Measurements from ENCODE around the gene CHD9NB. TPM values are rescaled to one million over a fixed set of nuclear protein-coding genes. Genes with fewer than 3 reads are reported as not detected.

The CHD9NB gene
- total and polyA plus RNA-seq, 2 experiments from 2014 or later, result 0.20 to 0.22 TPM

DNA sequence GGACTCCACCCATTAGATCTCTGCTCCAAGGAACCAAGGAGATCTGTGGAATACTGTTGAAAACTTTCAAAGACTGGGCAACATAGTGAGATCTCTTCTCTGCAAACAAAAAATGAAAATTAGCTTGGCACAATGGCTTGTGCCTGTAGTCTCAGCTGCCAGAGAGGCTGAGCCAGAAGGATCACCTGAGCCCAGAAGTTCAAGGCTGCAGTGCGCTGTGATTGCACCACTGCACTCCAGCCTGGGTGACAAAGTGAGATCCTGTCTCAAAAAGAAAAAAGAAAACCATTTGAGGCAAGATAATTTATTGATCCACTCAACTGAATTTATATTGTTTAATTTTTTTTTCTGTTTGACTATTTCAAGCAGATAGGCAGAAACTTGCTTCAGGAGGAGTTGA, 54.8 kb downstream of the CHD9NB start:
- Histone ChIP-seq H3K27ac (no peak overlapping the region), H3K9ac (no peak overlapping the region), H3K9me3 (ENCODE audit: low read depth) (no peaks in the 10 kb centered on the region), H3K4me1 (ENCODE audit: insufficient read depth) (no peaks in the 10 kb centered on the region), H3F3A (ENCODE audit: insufficient read depth) (no peaks in the 10 kb centered on the region), H3K27me3 (replicated peaks; ENCODE audit: insufficient read depth) (no peaks in the 10 kb centered on the region), H3K4me2 (ENCODE audit: unreplicated experiment) (no peak overlapping the region), H2AFZ (no peak overlapping the region), H3K9me2 (ENCODE audit: insufficient read depth) (no peaks in the 10 kb centered on the region), H3K79me2 (ENCODE audit: insufficient read depth) (no peaks in the 10 kb centered on the region), H3K4me3 (no peak overlapping the region), H3K36me3 (ENCODE audit: low read depth) (no peaks in the 10 kb centered on the region), H4K20me1 (ENCODE audit: insufficient read depth) (no peaks in the 10 kb centered on the region)
- 41 to 46% methylated on average over 1 of the region's 1 CpG for WGBS, 2 experiments (ENCODE audit: low coverage in 1 of 2, low lambda C conversion rate in 2 of 2, missing lambda C conversion rate in 2 of 2)
- DNase-seq, result no peak
- in situ Hi-C loops (cut with MboI), result no loop called here
- TF ChIP-seq EZH2 (IDR thresholded peaks at IDR 0.05; ENCODE audit: insufficient read depth, poor library complexity, severe bottlenecking) (no peak), EZH2phosphoT487 (IDR thresholded peaks at IDR 0.05; ENCODE audit: insufficient read depth, low read depth) (no peak)

DNA sequence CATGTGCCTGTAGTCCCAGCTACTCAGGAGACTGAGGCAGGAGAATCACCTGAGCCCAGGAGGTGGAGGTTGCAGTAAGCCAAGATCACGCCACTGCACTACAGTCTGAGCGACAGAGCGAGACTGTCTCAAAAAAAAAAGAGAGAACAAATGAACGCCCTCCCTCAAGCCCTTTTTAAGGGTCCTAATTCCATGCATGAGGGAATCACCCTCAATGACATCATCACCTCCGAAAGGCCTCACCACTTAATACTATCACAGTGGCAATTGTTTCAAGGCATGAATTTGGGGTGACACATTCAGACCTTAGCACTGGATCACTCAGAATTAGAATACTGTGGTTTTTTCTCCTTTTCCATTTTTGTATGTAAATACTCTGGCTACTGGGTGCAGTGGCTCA, 57.8 kb downstream of the CHD9NB start:
- H3K27ac ChIP-seq, result no peak overlapping the region
- in situ Hi-C loops (cut with MboI), result no loop called here
- no peaks in the 10 kb centered on the region for H4K20me1 ChIP-seq (ENCODE audit: insufficient read depth)
- no peaks in the 10 kb centered on the region for H3K9me3 ChIP-seq (ENCODE audit: low read depth)
- no peaks in the 10 kb centered on the region for H3K36me3 ChIP-seq (ENCODE audit: low read depth)
- no peaks in the 10 kb centered on the region for H3K9me2 ChIP-seq (ENCODE audit: insufficient read depth)
- H3K4me1 ChIP-seq (ENCODE audit: insufficient read depth), result no peaks in the 10 kb centered on the region
- 55 to 62% methylated on average over 5 of the region's 5 CpGs for WGBS, 2 experiments (ENCODE audit: low coverage in 1 of 2, low lambda C conversion rate in 2 of 2, missing lambda C conversion rate in 2 of 2)
- no peaks in the 10 kb centered on the region for H3K27me3 ChIP-seq (replicated peaks; ENCODE audit: insufficient read depth)
- no peak for TF ChIP-seq EZH2phosphoT487 (IDR thresholded peaks at IDR 0.05; ENCODE audit: insufficient read depth, low read depth)
- no peak for TF ChIP-seq EZH2 (IDR thresholded peaks at IDR 0.05; ENCODE audit: insufficient read depth, poor library complexity, severe bottlenecking)
- no peak for DNase-seq
- H3K79me2 ChIP-seq (ENCODE audit: insufficient read depth), result no peaks in the 10 kb centered on the region
- H3K9ac ChIP-seq, result no peak overlapping the region
- no peak overlapping the region for H2AFZ ChIP-seq
- no peaks in the 10 kb centered on the region for H3F3A ChIP-seq (ENCODE audit: insufficient read depth)
- H3K4me2 ChIP-seq (ENCODE audit: unreplicated experiment), result no peak overlapping the region
- H3K4me3 ChIP-seq, result no peak overlapping the region

DNA sequence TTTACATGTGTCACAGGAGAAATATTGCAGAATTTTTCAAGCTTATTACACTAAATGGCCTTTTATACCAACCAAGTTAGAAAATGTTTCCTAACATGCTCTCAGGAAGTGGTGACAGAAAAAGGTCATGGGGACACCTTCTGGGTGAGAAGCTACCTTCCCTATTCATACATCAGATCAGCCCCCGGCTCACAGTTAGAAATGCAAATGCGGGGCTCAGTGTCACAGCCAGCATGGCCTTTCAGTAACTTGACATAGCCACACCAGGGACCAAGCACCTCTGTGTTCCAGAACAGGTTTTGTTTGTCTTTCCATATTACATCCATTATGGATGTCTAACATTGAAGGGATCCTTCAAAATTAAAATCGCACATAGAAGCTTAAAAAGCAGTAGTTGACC, 59.5 kb downstream of the CHD9NB start:
- Histone ChIP-seq H3K4me1 (ENCODE audit: insufficient read depth) (no peaks in the 10 kb centered on the region), H3F3A (ENCODE audit: insufficient read depth) (no peaks in the 10 kb centered on the region), H3K4me2 (ENCODE audit: unreplicated experiment) (no peak overlapping the region), H3K27me3 (replicated peaks; ENCODE audit: insufficient read depth) (no peaks in the 10 kb centered on the region), H3K9me3 (ENCODE audit: low read depth) (no peaks in the 10 kb centered on the region), H3K9ac (no peak overlapping the region), H3K9me2 (ENCODE audit: insufficient read depth) (no peaks in the 10 kb centered on the region), H4K20me1 (ENCODE audit: insufficient read depth) (no peaks in the 10 kb centered on the region), H3K79me2 (ENCODE audit: insufficient read depth) (no peaks in the 10 kb centered on the region), H2AFZ (no peak overlapping the region), H3K27ac (no peak overlapping the region), H3K36me3 (ENCODE audit: low read depth) (no peaks in the 10 kb centered on the region), H3K4me3 (no peak overlapping the region)
- 25 to 27% methylated on average over 3 of the region's 3 CpGs for WGBS, 2 experiments (ENCODE audit: low coverage in 1 of 2, low lambda C conversion rate in 2 of 2, missing lambda C conversion rate in 2 of 2)
- in situ Hi-C loops (cut with MboI), result no loop called here
- DNase-seq, result no peak
- no peak for TF ChIP-seq EZH2phosphoT487 (IDR thresholded peaks at IDR 0.05; ENCODE audit: insufficient read depth, low read depth)
- no peak for TF ChIP-seq EZH2 (IDR thresholded peaks at IDR 0.05; ENCODE audit: insufficient read depth, poor library complexity, severe bottlenecking)

DNA sequence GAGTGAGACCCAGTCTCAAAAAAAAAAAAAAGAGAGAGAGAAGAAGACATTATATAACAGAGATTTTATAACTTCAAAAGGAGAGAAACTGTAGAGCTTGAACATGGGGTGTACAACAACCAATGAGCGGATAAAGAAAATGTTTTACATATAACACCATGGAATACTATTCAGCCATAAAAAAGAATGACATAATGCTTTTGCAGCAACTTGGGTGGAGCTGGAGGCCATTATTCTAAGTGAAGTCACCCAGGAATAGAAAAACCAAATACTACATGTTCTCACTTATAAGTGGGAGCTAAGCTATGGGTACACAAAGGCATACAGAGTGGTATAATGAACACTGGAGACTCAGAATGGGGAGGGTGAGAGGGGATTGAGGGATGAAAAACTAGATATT, 61.1 kb downstream of the CHD9NB start:
- in situ Hi-C loops (cut with MboI), result no loop called here
- Histone ChIP-seq H3K9ac (no peak overlapping the region), H3K4me3 (no peak overlapping the region), H3F3A (ENCODE audit: insufficient read depth) (no peaks in the 10 kb centered on the region), H3K9me2 (ENCODE audit: insufficient read depth) (no peaks in the 10 kb centered on the region), H3K27me3 (replicated peaks; ENCODE audit: insufficient read depth) (no peaks in the 10 kb centered on the region), H2AFZ (no peak overlapping the region), H3K27ac (no peak overlapping the region), H3K79me2 (ENCODE audit: insufficient read depth) (no peaks in the 10 kb centered on the region), H3K9me3 (ENCODE audit: low read depth) (no peaks in the 10 kb centered on the region), H3K4me1 (ENCODE audit: insufficient read depth) (no peaks in the 10 kb centered on the region), H3K36me3 (ENCODE audit: low read depth) (no peaks in the 10 kb centered on the region), H3K4me2 (ENCODE audit: unreplicated experiment) (no peak overlapping the region), H4K20me1 (ENCODE audit: insufficient read depth) (no peaks in the 10 kb centered on the region)
- WGBS, 2 experiments (ENCODE audit: low coverage in 1 of 2, low lambda C conversion rate in 2 of 2, missing lambda C conversion rate in 2 of 2), result 90 to 95% methylated on average over 1 of the region's 1 CpG
- TF ChIP-seq EZH2phosphoT487 (IDR thresholded peaks at IDR 0.05; ENCODE audit: insufficient read depth, low read depth), result no peak
- no peak for DNase-seq

Other genes starting within 250 kb of the CHD9NB start
- gene CHD9, start 2.1 kb upstream of the CHD9NB start, total RNA-seq (2014; rRNA removed; shearing (Covaris generic)), result 20.5 and 24.0 TPM in 2 replicates
- 38.1 and 47.4 TPM in 2 replicates for gene CHD9, start 2.1 kb upstream of the CHD9NB start, polyA plus RNA-seq (2016; fragmentation: Nextera tagmentation; extraction: Ambion mirVana)